Measurements from ENCODE around the gene APC. TPM values are rescaled to one million over a fixed set of nuclear protein-coding genes. Genes with fewer than 3 reads are reported as not detected.

Gene APC
- total and polyA plus RNA-seq, 8 donors, result 32.2 to 52.0 (median 43.2) TPM

DNA sequence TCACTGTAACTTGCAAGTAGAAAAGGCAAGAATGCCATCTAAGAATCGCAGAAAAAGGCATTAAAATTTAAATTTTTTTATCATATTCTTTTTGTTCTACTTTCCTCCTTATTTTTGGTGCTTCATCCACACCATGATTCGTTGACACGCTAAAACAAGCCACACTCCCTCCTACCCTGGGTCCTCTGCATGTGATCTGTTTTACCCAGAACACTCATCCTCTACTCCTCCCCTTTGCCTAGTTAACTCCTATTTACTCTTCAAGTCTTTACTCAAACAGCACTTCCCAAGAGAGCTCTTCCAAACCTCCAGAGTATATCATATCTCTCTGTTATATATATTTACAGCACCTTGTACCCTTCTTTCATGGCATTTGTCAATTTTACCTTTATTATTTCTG is 62.0 kb downstream of the APC start:
- peaks cover 0 to 32% of the 10 kb centered on the region in 2 donors for H3K36me3 ChIP-seq
- TF ChIP-seq, protein P1, sequence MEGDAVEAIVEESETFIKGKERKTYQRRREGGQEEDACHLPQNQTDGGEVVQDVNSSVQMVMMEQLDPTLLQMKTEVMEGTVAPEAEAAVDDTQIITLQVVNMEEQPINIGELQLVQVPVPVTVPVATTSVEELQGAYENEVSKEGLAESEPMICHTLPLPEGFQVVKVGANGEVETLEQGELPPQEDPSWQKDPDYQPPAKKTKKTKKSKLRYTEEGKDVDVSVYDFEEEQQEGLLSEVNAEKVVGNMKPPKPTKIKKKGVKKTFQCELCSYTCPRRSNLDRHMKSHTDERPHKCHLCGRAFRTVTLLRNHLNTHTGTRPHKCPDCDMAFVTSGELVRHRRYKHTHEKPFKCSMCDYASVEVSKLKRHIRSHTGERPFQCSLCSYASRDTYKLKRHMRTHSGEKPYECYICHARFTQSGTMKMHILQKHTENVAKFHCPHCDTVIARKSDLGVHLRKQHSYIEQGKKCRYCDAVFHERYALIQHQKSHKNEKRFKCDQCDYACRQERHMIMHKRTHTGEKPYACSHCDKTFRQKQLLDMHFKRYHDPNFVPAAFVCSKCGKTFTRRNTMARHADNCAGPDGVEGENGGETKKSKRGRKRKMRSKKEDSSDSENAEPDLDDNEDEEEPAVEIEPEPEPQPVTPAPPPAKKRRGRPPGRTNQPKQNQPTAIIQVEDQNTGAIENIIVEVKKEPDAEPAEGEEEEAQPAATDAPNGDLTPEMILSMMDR (IDR thresholded peaks at IDR 0.05), result no peak
- DNase-seq, result no peak
- intact Hi-C loops (cut with DNase I), result no loop called here
- no peaks in the 10 kb centered on the region for H3K27me3 ChIP-seq
- H3K27ac ChIP-seq, result no peak overlapping the region
- H3K4me3 ChIP-seq, result no peak overlapping the region
- H3K4me1 ChIP-seq, result no peaks in the 10 kb centered on the region
- ATAC-seq, result no peak
- no peaks in the 10 kb centered on the region for H3K9me3 ChIP-seq

DNA sequence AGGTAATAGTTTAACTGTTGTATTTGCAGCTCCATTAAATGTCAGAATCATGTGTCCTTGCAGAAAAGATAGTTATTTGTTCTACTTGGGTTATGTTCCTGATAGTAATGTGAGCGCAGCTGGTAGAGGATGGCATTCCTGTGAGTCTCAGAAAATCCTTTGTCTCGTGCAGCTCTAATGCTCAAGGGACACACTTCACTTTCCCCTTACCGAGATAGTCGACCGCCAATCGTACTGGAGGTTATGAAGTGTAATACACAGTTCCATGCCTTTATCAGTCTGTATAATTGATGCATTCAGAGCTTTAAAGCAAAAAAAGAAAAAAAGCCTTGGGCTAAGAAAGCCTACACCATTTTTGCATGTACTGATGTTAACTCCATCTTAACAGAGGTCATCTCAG is 63.2 kb downstream of the APC start:
- Histone ChIP-seq H3K36me3 (peaks cover 0 to 22% of the 10 kb centered on the region in 2 donors), H3K4me1 (no peaks in the 10 kb centered on the region), H3K27me3 (no peaks in the 10 kb centered on the region), H3K9me3 (no peaks in the 10 kb centered on the region), H3K27ac (no peak overlapping the region), H3K4me3 (no peak overlapping the region)
- DNase-seq (no peak), ATAC-seq (no peak)
- intact Hi-C loops (cut with DNase I), result no loop called here
- TF ChIP-seq, protein P1 (IDR thresholded peaks at IDR 0.05), result no peak

DNA sequence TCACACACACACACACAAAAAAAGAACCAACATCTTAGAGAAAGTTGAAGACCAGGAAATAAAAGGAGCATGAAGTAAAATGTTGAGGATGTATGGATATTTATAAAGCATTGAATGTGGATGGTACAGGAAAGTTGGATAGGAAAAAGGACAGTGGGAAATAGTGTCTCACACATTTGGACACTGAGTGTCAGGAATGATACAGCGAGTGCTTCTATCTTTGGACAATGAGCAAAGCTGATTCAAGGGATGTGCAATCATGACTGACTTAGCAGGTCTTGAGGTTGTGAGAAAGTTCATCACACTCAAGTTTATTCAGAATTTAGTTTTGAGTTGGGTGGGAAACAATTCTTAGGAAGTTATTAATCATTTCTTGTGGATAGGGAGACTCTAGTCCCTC is 73.3 kb downstream of the APC start:
- no peak for ATAC-seq
- Histone ChIP-seq H3K4me3 (no peak overlapping the region), H3K9me3 (no peaks in the 10 kb centered on the region), H3K27me3 (no peaks in the 10 kb centered on the region), H3K4me1 (no peaks in the 10 kb centered on the region), H3K36me3 (peaks cover 0 to 34% of the 10 kb centered on the region in 2 donors), H3K27ac (no peak overlapping the region)
- TF ChIP-seq, protein P1 (IDR thresholded peaks at IDR 0.05), result no peak
- no peak for DNase-seq
- intact Hi-C loops (cut with DNase I), result no loop called here

DNA sequence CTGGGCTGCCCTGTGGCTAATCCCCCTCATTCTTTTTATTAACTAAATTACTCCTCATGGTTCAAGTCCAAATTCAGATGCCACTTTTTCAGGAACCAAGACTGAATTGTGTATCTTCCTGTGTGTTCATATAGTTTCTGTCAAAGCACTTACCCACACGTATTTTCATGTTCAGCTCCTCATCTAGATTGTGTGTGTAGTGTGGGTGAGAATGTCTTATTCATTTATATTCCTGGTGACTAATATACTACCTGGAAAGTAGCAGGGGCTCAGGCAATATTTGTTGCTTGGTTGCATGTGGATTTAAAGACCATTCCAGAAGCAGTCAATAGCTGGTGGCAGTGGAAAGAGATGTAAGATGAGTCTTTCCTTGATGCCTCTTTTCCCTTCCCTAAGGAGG is 74.9 kb downstream of the APC start:
- DNase-seq (no peak), ATAC-seq (no peak)
- peaks cover 0 to 49% of the 10 kb centered on the region in 2 donors for H3K36me3 ChIP-seq
- H3K4me1 ChIP-seq, result no peaks in the 10 kb centered on the region
- TF ChIP-seq, protein P1 (IDR thresholded peaks at IDR 0.05), result no peak
- no peaks in the 10 kb centered on the region for H3K9me3 ChIP-seq
- intact Hi-C loops (cut with DNase I), result no loop called here
- no peaks in the 10 kb centered on the region for H3K27me3 ChIP-seq
- H3K27ac ChIP-seq, result no peak overlapping the region
- no peak overlapping the region for H3K4me3 ChIP-seq

DNA sequence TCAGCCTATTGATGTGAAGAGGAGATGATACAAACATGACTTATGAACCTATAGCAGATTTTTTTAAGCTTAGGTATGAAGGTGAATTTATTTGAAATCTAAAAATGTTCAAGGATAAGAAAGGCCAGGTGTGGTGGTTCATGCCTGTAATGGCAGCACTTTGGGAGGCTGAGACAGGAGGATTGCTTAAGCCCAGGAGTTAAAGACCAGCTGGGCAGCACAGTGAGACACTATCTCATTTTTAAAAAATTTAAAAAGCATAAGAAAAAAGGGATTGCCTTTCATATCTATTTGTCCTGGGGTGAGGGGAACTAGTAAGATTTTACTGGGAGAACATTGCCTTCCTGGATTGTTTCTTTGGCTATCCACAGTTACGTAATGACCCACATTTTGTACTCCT is 82.6 kb downstream of the APC start:
- peaks cover 0 to 79% of the 10 kb centered on the region in 2 donors for H3K36me3 ChIP-seq
- no peak for ATAC-seq
- no peak overlapping the region for H3K27ac ChIP-seq

More for the DNA sequence above, 82.6 kb downstream of the APC start:
- DNase-seq, result no peak
- no peaks in the 10 kb centered on the region for H3K4me1 ChIP-seq
- no peaks in the 10 kb centered on the region for H3K9me3 ChIP-seq
- no peak overlapping the region for H3K4me3 ChIP-seq
- no peaks in the 10 kb centered on the region for H3K27me3 ChIP-seq
- intact Hi-C loops (cut with DNase I), result no loop called here
- TF ChIP-seq, protein P1 (IDR thresholded peaks at IDR 0.05), result no peak

Measured in left lung (tissue), 10 donors.